ENCODE data around the gene DTX3. TPM values are rescaled to one million over a fixed set of nuclear protein-coding genes. Genes with fewer than 3 reads are reported as not detected.

DTX3 gene
- polyA plus RNA-seq, 3 donors = 0.08 to 1.3 TPM; not detected in 1

- H3K27ac ChIP-seq (ENCODE audit: low read depth in 1 of 2, low read length in 2 of 2) = no peak overlapping the region
- H3K9me3 Mint-ChIP-seq = no peaks in the 10 kb centered on the region
- no peaks in the 10 kb centered on the region for H4K20me1 ChIP-seq (ENCODE audit: insufficient read depth, low read length)
- H3K4me3 Mint-ChIP-seq = peak overlapping the region in 1 of 2 donors; percentile 6
- no peaks in the 10 kb centered on the region for H3K79me2 ChIP-seq (ENCODE audit: insufficient read depth, low read length)
- H3K9ac ChIP-seq (ENCODE audit: insufficient read depth, low read length, poor library complexity, severe bottlenecking) = no peak overlapping the region
- peaks cover 15 to 17% of the 10 kb centered on the region in 2 donors for H3K4me1 ChIP-seq (ENCODE audit: control insufficient read depth in 1 of 2, insufficient read depth in 2 of 2, low read length in 2 of 2)
- peaks cover 5 to 18% (median 7%) of the 10 kb centered on the region in 3 donors for H3K27me3 Mint-ChIP-seq (ENCODE audit: low read depth in 3 of 3)
- TF ChIP-seq, protein P1, sequence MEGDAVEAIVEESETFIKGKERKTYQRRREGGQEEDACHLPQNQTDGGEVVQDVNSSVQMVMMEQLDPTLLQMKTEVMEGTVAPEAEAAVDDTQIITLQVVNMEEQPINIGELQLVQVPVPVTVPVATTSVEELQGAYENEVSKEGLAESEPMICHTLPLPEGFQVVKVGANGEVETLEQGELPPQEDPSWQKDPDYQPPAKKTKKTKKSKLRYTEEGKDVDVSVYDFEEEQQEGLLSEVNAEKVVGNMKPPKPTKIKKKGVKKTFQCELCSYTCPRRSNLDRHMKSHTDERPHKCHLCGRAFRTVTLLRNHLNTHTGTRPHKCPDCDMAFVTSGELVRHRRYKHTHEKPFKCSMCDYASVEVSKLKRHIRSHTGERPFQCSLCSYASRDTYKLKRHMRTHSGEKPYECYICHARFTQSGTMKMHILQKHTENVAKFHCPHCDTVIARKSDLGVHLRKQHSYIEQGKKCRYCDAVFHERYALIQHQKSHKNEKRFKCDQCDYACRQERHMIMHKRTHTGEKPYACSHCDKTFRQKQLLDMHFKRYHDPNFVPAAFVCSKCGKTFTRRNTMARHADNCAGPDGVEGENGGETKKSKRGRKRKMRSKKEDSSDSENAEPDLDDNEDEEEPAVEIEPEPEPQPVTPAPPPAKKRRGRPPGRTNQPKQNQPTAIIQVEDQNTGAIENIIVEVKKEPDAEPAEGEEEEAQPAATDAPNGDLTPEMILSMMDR (IDR thresholded peaks at IDR 0.05) = no peak
- intact Hi-C loops (cut with micrococcal nuclease) = loop anchor here (1.0 to 10.0 kb wide), 3 partner anchors 37 to 110 kb away; partner anchors contain the start of gene OS9 (in 1 of the 2)
- H3K27me3 ChIP-seq (ENCODE audit: control insufficient read depth in 2 of 2, insufficient read depth in 2 of 2, low read length in 2 of 2) = peaks cover 5 to 20% of the 10 kb centered on the region in 2 donors
- peaks cover 22% of the 10 kb centered on the region for H3K4me1 Mint-ChIP-seq
- peak overlapping the region in 1 of 7 donors; percentile 30 for H3K27ac Mint-ChIP-seq
- H3K4me2 ChIP-seq (replicated peaks; ENCODE audit: extremely low read depth, low read length, poor library complexity, severe bottlenecking) = no peak overlapping the region
- H3K9me3 ChIP-seq (replicated peaks in 1 of 2; ENCODE audit: control insufficient read depth in 1 of 2, insufficient read depth in 1 of 2, low read length in 2 of 2) = no peaks in the 10 kb centered on the region
- no peak overlapping the region for H3K4me3 ChIP-seq (replicated peaks in 1 of 3; ENCODE audit: low read depth in 2 of 3, low read length in 3 of 3)
- H2AFZ ChIP-seq (ENCODE audit: insufficient read depth, low read depth, low read length, poor library complexity, severe bottlenecking) = no peak overlapping the region
- no peaks in the 10 kb centered on the region for H3K36me3 ChIP-seq (replicated peaks in 1 of 2; ENCODE audit: control insufficient read depth in 1 of 2, insufficient read depth in 2 of 2, low read length in 2 of 2)
- H3K36me3 Mint-ChIP-seq = no peaks in the 10 kb centered on the region
- DNase-seq = peak; percentile 45 to 66 (median 59)
These were observed 19.9 kb upstream of the DTX3 start for GRCh38 chr12:57584690-57585089.

- intact Hi-C loops (cut with micrococcal nuclease) = loop anchor here in 1 of 2 donors (10.0 kb wide), 1 partner anchor 110 kb away; the partner anchor contains the start of gene OS9
- Histone ChIP-seq H3K27me3 (ENCODE audit: control insufficient read depth in 2 of 2, insufficient read depth in 2 of 2, low read length in 2 of 2) (peaks cover 5 to 20% of the 10 kb centered on the region in 2 donors), H3K27ac (ENCODE audit: low read depth in 1 of 2, low read length in 2 of 2) (no peak overlapping the region), H3K9me3 (replicated peaks in 1 of 2; ENCODE audit: control insufficient read depth in 1 of 2, insufficient read depth in 1 of 2, low read length in 2 of 2) (no peaks in the 10 kb centered on the region), H3K79me2 (ENCODE audit: insufficient read depth, low read length) (no peaks in the 10 kb centered on the region), H3K4me1 (ENCODE audit: control insufficient read depth in 1 of 2, insufficient read depth in 2 of 2, low read length in 2 of 2) (peaks cover 15 to 18% of the 10 kb centered on the region in 2 donors), H3K4me2 (replicated peaks; ENCODE audit: extremely low read depth, low read length, poor library complexity, severe bottlenecking) (no peak overlapping the region), H3K4me3 (replicated peaks in 1 of 3; ENCODE audit: low read depth in 2 of 3, low read length in 3 of 3) (no peak overlapping the region), H2AFZ (ENCODE audit: insufficient read depth, low read depth, low read length, poor library complexity, severe bottlenecking) (no peak overlapping the region), H3K9ac (ENCODE audit: insufficient read depth, low read length, poor library complexity, severe bottlenecking) (no peak overlapping the region), H4K20me1 (ENCODE audit: insufficient read depth, low read length) (no peaks in the 10 kb centered on the region), H3K36me3 (replicated peaks in 1 of 2; ENCODE audit: control insufficient read depth in 1 of 2, insufficient read depth in 2 of 2, low read length in 2 of 2) (no peaks in the 10 kb centered on the region)
- H3K27me3 Mint-ChIP-seq (ENCODE audit: low read depth in 3 of 3) = peaks cover 5 to 20% (median 7%) of the 10 kb centered on the region in 3 donors
- H3K4me3 Mint-ChIP-seq = peak overlapping the region in 1 of 2 donors; percentile 31
- no CpG with 5 or more reads among the region's 2 CpGs for WGBS (ENCODE audit: insufficient coverage)
- H3K36me3 Mint-ChIP-seq = no peaks in the 10 kb centered on the region
- H3K27ac Mint-ChIP-seq = no peak overlapping the region
- peaks cover 22% of the 10 kb centered on the region for H3K4me1 Mint-ChIP-seq
- no peaks in the 10 kb centered on the region for H3K9me3 Mint-ChIP-seq
- DNase-seq = no peak
- TF ChIP-seq, protein P1 (IDR thresholded peaks at IDR 0.05) = no peak
These were observed 19.5 kb upstream of the DTX3 start for GRCh38 chr12:57585156-57585555.
